Keratinocyte (primary cell): ENCODE results near the gene CCT3. TPM values are rescaled to one million over a fixed set of nuclear protein-coding genes. Genes with fewer than 3 reads are reported as not detected.

Experiments used
- DNase-seq: peaks from one replicate; pipeline ENCODE4 v3.0.0-alpha.2; 2011; ENCODE audit warnings: low read depth, missing footprints, low spot score
- FAIRE-seq: peaks from 2 replicates; lab custom pipeline; 2011; peaks lifted over from hg19 to GRCh38; lab: Jason Lieb, UNC
- H2AFZ ChIP-seq: 2 replicates; pipeline ENCODE4 v1.6.0; 2012; ENCODE audit warnings: low read length, control low read depth, inconsistent platforms; ENCODE audit not compliant: control insufficient read depth
- H3K27ac ChIP-seq: 2 replicates; pipeline ENCODE4 v1.5.1; 2011; ENCODE audit warnings: low read length; ENCODE audit not compliant: control insufficient read depth, insufficient read depth
- H3K27me3 ChIP-seq: 3 replicates; pipeline ENCODE4 v1.6.0; 2011; ENCODE audit warnings: low read length; ENCODE audit not compliant: control insufficient read depth, insufficient read depth; ENCODE audit errors: extremely low read depth
- H3K36me3 ChIP-seq, 2 experiments: 2 replicates in 1 of 2; 3 replicates in 1 of 2; pipeline ENCODE4 v1.5.1; 2011; ENCODE audit warnings: low read length in 2 of 2, mild to moderate bottlenecking in 1 of 2; ENCODE audit not compliant: control insufficient read depth in 2 of 2, insufficient read depth in 2 of 2; ENCODE audit errors: extremely low read depth in 1 of 2
- H3K4me1 ChIP-seq: 3 replicates; pipeline ENCODE4 v1.5.1; 2011; ENCODE audit warnings: low read length; ENCODE audit not compliant: control insufficient read depth, insufficient read depth; ENCODE audit errors: extremely low read depth
- H3K4me2 ChIP-seq: 3 replicates; pipeline ENCODE4 v1.6.0; 2011; ENCODE audit warnings: low read depth, low read length; ENCODE audit not compliant: control insufficient read depth, insufficient read depth; ENCODE audit errors: extremely low read depth
- H3K4me3 ChIP-seq, 3 experiments: fragments of 200-600 bp in 1 of 3; sonication (generic) in 1 of 3; 2 replicates in 2 of 3; 3 replicates in 1 of 3; pipeline ENCODE4 v1.5.1; 2011 to 2016; ENCODE audit warnings: low read length in 3 of 3, mild to moderate bottlenecking in 3 of 3, control low read depth in 2 of 3, inconsistent platforms in 1 of 3, low read depth in 1 of 3, mixed read lengths in 1 of 3, mixed run types in 1 of 3, moderate library complexity in 1 of 3; ENCODE audit not compliant: control insufficient read depth in 2 of 3, insufficient read depth in 2 of 3; ENCODE audit errors: extremely low read depth in 1 of 3
- H3K79me2 ChIP-seq: 2 replicates; pipeline ENCODE4 v1.6.0; 2012; ENCODE audit warnings: low read length; ENCODE audit not compliant: control insufficient read depth, insufficient read depth
- H3K9ac ChIP-seq: 3 replicates; pipeline ENCODE4 v1.6.0; 2011; ENCODE audit warnings: low read length; ENCODE audit not compliant: control insufficient read depth, insufficient read depth; ENCODE audit errors: extremely low read depth
- H3K9me1 ChIP-seq: 3 replicates; pipeline ENCODE4 v1.6.0; 2011; ENCODE audit warnings: low read length; ENCODE audit not compliant: control insufficient read depth, insufficient read depth; ENCODE audit errors: extremely low read depth
- H3K9me3 ChIP-seq: 2 replicates; pipeline ENCODE4 v1.5.1; 2012; ENCODE audit warnings: low read depth, low read length; ENCODE audit not compliant: control insufficient read depth
- H4K20me1 ChIP-seq: 3 replicates; pipeline ENCODE4 v1.6.0; 2011; ENCODE audit warnings: low read length; ENCODE audit not compliant: control insufficient read depth, insufficient read depth; ENCODE audit errors: extremely low read depth
- EZH2 ChIP-seq: IDR thresholded peaks from one replicate; pipeline ENCODE4 v1.6.1; 2012; ENCODE audit warnings: inconsistent platforms, mild to moderate bottlenecking, low read length, moderate library complexity
- dilution Hi-C: fragments of 300-500 bp; cut with MboI; formaldehyde crosslinking; loops from one replicate; pipeline ENCODE4 v1.7.0; 2020; ENCODE audit warnings: low sequenced_read_pairs; ENCODE audit not compliant: extremely low pct_ligation_motif_present
- polyA plus RNA-seq, 5 experiments: library from polyadenylated mRNA; depleted of rRNA in 3 of 5; stranded (reverse) in 3 of 5; stranded (forward) in 1 of 5; unstranded in 1 of 5; fragments of >200 nt; gene quantifications; 1 replicate in 1 of 5; 2 replicates in 3 of 5; 3 replicates in 1 of 5; pipeline versions ENCODE4 v1.2.1 to v1.2.3, GENCODE V29; 2011 to 2012; ENCODE audit warnings: missing spikeins in 2 of 5, low read depth in 1 of 5, low replicate concordance in 1 of 5
- TF ChIP-seq, protein P1 (sequence below), 3 experiments: IDR thresholded peaks in 1 of 3; conservative IDR thresholded peaks in 1 of 3; optimal IDR thresholded peaks in 1 of 3; 2 replicates in 2 of 3; 3 replicates in 1 of 3; pipeline versions ENCODE3 to v1.5.1; 2011; ENCODE audit warnings: low read length in 3 of 3, mild to moderate bottlenecking in 3 of 3, moderate library complexity in 2 of 3, control low read depth in 1 of 3, inconsistent platforms in 1 of 3; ENCODE audit not compliant: insufficient read depth in 2 of 3; ENCODE audit errors: extremely low read depth in 1 of 3

The CCT3 gene
- polyA plus RNA-seq, 1 donor (not counting 4 experiments of a cell fraction or from before 2014, with no cell fraction given): 530 TPM

DNA sequence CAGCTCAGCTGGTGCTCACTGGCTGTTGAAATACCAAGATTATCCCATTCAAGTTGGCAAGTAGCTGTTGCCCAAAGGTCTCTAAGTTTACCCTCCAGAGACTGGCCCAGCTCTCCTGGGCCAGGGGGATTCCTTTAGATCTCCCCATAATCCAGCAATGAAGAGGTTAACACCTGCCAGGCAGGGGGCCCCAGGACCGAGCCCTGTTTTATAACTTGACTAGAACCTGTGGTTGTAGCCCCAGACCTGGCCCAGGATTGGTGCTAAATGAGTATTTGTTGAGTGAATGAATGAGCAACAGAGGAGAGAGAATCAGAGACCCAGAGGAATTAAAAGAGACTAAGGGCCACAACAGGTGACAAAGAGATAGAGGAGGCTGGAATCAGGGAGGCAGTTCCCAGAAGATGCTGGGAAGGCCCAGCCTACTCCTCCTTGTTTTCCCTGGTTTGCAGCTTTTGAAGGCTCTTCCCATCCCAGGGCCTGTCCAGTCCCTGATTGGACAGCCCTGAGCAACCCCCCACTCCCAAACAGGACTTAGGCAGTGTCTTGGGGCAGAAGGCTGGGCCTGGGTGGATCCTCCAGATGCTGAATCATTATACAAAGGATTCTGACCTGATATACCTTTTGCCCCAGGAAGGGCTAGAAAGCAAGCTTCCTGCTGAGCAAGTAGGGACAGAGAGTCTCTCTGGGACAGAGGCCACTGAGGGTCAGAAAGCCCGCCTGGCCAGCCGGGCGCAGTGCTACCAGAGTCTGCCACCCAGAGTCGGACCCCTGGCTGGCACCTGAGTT lies 28.5 kb upstream of the CCT3 start:
- H3K9ac ChIP-seq: no peak overlapping the region
- dilution Hi-C loops: no loop called here
- H3K4me3 ChIP-seq: no peak overlapping the region
- no peak overlapping the region for H3K27ac ChIP-seq
- no peaks in the 10 kb centered on the region for H3K4me1 ChIP-seq
- H2AFZ ChIP-seq: no peak overlapping the region
- no peak for TF ChIP-seq EZH2
- TF ChIP-seq, protein P1, sequence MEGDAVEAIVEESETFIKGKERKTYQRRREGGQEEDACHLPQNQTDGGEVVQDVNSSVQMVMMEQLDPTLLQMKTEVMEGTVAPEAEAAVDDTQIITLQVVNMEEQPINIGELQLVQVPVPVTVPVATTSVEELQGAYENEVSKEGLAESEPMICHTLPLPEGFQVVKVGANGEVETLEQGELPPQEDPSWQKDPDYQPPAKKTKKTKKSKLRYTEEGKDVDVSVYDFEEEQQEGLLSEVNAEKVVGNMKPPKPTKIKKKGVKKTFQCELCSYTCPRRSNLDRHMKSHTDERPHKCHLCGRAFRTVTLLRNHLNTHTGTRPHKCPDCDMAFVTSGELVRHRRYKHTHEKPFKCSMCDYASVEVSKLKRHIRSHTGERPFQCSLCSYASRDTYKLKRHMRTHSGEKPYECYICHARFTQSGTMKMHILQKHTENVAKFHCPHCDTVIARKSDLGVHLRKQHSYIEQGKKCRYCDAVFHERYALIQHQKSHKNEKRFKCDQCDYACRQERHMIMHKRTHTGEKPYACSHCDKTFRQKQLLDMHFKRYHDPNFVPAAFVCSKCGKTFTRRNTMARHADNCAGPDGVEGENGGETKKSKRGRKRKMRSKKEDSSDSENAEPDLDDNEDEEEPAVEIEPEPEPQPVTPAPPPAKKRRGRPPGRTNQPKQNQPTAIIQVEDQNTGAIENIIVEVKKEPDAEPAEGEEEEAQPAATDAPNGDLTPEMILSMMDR (optimal IDR thresholded peaks at IDR 0.05 in 1 of 3, IDR thresholded peaks at IDR 0.05 in 1 of 3, conservative IDR thresholded peaks at IDR 0.05 in 1 of 3; ENCODE audit: extremely low read depth in 1 of 3, insufficient read depth in 2 of 3, low read length in 3 of 3): no peak
- H3K79me2 ChIP-seq: no peaks in the 10 kb centered on the region
- FAIRE-seq: no peak
- DNase-seq: no peak
- no peak overlapping the region for H3K4me2 ChIP-seq
- H3K36me3 ChIP-seq: no peaks in the 10 kb centered on the region
- H3K9me1 ChIP-seq: no peaks in the 10 kb centered on the region
- peaks cover 19% of the 10 kb centered on the region for H3K27me3 ChIP-seq
- H4K20me1 ChIP-seq: no peaks in the 10 kb centered on the region
- no peaks in the 10 kb centered on the region for H3K9me3 ChIP-seq

DNA sequence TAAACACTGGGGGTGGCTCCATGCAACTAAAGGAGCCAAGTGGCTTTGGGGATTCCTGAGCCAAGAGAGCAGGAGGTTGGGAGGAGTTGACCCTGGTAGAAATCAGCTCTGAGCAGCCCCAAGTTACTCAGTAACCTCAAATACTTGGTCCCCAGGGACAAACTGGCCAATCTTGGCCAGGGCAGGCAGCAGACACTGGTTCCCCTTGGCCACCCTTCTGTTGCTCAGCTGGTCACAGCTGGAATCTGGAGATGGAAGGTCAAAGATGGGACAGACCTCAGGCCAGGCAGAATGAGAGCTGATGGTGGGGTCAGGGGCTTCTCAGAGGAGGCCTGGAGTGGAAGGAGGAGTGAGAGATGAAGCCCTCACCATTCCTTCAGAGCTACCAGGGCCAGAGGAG lies 27.7 kb upstream of the CCT3 start:
- DNase-seq (no peak), FAIRE-seq (no peak)
- Histone ChIP-seq H3K36me3 (no peaks in the 10 kb centered on the region), H3K27me3 (peaks cover 19% of the 10 kb centered on the region), H4K20me1 (no peaks in the 10 kb centered on the region), H3K79me2 (no peaks in the 10 kb centered on the region), H2AFZ (no peak overlapping the region), H3K4me3 (no peak overlapping the region), H3K4me2 (no peak overlapping the region), H3K9me1 (no peaks in the 10 kb centered on the region), H3K4me1 (no peaks in the 10 kb centered on the region), H3K9ac (no peak overlapping the region), H3K27ac (no peak overlapping the region), H3K9me3 (no peaks in the 10 kb centered on the region)
- dilution Hi-C loops: no loop called here
- TF ChIP-seq, protein P1 (optimal IDR thresholded peaks at IDR 0.05 in 1 of 3, IDR thresholded peaks at IDR 0.05 in 1 of 3, conservative IDR thresholded peaks at IDR 0.05 in 1 of 3; ENCODE audit: extremely low read depth in 1 of 3, insufficient read depth in 2 of 3, low read length in 3 of 3): no peak
